NCI-H2029 (cell line): ENCODE results near the gene SAFB2.
"Not testable (repeated sequence)": the region's sequence is repeated elsewhere in the genome, so short reads cannot be mapped to it uniquely, and the experiment has no call there.

Source experiments
- DNase-seq: peaks from one replicate; lab custom pipeline; 2025; lab: John Stamatoyannopoulos, UW

SAFB2 gene

DNA sequence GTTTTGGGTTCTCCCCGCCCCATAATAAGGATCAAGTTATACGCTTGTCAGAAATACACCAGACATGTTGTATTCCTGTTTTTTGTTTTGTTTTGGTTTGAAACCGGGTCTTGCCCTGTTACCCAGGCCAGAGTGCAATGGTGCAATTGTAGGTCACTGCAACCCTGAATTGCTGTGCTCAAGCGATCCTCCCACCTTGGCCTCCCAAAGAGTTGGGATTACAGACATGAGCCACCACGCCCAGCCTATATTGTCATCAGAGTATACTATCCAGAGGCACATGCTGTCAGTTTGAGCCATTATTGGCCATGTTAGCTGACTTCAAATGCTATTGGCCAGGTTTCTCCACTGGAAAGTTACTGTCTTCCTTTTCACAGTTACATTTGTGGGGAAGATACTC lies 10.1 kb upstream of the SAFB2 start:
- DNase-seq, result no peak

DNA sequence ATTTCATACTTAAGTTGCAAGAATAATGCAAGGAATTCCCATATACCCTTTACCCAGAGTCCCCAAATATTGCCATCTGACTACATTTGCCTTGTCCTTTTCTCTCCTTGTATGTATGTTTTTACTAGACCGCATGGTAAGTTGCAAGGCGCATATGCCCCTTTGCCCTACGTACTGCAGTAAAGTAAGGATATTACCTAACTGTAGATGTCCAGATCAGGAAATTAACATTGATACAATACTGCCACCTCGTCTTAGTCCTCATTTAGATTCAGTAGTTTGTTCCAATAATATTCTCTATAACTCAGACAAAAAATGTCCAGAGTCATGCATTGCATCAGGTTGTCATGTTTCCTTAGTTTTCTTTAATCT lies 9.7 kb upstream of the SAFB2 start:
- DNase-seq, result no peak

DNA sequence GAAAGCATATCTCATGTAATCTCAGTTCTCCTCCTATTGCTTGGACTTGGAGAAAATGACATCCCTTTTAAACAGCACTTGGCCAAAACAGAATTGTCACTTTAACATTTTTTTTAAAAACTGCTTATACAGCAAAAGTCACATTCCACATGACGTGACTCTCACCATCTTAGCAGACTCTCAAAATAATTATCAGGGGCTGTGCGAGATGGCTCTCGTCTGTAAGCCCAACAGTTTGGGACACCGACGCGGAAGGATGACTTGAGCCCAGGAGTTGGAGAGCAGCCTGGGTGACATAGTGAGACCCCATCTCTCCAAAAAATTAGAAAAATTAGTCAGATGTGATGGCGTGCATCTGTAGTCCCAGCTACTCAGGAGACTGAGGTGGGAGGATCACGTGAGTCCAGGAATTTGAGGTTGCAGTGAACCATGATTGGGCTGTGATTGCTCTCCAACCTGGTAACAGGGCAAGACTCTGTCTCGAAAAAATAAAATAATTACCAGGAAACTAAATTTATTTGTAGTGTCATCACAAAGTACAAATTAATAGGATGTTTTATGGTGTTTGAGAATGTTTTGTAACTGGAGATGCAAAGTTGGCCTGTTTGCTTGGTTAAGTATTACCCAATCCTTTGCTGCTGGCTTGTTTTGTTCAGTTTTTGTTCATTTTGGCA lies 9.1 kb upstream of the SAFB2 start:
- no peak for DNase-seq

DNA sequence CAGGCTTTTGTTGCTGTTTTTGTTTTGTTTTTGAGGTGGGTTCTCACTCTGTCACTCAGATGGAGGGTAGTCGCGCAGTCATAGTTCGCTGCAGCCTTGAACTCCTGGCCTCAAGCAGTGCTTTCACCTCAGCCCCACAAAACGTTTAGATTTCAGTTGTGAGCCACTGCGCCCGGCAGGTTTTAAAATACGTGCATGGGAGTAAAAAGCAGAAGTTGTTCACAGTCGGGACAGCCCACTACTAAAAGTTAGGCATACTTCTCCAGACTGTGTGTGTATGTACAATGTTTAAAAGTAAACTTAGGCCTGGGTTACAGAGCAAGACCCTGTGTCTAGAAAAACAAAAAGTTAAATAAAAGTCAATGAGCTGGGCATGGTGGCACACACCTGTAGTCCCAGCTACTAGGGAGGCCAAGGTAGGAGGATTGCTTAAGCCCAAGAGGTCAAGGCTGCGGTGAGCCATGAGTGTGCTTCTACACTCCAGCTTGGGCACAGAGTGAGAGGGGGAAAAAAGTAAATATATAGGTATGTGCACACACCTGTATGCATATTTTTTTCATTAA lies 6.4 kb upstream of the SAFB2 start:
- DNase-seq, result no peak

DNA sequence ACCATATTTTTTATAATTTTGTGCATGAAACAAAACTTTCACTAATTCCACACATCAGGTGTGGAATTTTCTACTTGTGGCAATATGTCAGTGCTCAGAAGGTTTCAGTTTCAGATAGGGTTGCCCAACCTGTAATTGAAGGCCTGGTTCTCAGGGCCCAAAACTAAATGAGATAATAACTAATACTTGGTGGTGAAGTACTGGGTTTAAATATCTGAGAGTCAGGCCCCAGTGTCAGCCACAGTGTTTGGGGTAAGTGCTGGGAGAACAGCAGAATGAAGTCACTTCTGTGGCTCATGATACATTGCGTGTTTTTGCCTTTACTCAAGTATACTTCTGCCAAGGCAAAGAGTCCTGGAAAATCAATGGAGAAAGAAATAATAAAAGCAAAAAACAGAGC lies 5.9 kb upstream of the SAFB2 start:
- no peak for DNase-seq

DNA sequence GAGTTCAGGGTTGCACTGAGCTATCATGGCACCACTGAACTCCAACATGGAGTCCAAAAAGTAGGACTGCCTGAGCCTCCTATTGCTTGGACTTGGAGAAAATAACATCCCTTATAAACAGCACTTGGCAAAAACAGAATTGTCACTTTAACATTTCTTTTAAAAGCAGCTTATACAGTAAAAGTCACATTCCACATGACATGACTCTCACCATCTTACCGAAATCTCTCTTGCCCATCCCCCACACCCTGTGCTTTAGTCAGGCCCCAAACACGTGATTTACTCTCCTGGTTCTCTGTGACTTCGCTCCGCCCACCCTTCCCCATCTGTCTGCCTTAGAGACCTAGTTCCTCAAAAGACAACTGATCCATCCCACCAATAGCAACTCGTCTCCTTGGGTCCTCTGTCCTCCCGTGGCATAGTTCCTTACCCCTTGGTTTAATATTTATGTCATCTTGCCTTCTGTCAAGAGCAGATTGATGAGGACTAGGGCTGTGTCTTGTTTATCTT lies 4.9 kb upstream of the SAFB2 start:
- DNase-seq, result no peak

DNA sequence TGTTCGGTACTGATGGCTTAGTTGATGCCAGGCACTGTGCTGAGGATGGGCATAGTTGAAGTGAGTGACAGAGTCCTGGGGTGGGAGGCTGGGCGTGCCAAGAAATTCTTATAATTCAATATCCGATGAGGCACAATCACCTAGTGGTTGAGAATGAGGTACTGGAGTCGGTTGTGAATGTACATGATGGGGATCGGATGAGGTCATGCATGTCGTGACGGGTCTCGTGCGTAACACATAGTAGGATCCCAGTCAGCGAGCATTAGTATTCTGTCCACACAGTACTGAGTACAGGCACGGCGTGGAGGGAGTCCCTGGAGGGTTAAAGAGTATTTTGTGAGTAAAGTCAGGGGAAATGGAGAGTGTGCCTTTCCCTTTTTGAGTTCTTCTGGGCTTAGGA lies 3.1 kb upstream of the SAFB2 start:
- no peak for DNase-seq

DNA sequence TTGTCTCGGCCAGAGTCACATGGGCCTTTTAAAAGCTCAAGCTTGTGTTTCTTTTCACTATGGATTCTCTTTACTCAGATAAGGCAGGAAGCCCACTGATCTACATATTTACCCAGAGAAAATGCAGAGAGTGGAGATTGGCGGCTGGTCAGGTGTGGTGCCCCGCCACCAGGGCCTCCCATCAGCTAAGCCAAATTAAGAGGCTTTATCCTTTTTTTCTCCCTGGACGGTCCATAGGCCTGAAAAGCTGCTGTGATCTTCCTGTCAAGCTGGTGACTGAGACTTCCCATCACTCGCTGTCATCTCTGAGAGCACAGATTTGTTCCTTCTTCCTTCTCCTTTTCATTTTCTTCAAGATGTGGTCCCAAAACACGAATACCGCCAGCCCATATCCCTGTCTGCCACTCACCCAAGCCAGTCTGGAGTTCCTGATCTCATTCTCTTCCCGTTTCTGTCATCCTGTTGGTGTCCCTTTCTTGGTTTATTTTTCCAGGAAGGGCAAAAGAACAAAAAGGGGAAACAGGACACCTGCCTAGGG lies 2.2 kb upstream of the SAFB2 start:
- no peak for DNase-seq

DNA sequence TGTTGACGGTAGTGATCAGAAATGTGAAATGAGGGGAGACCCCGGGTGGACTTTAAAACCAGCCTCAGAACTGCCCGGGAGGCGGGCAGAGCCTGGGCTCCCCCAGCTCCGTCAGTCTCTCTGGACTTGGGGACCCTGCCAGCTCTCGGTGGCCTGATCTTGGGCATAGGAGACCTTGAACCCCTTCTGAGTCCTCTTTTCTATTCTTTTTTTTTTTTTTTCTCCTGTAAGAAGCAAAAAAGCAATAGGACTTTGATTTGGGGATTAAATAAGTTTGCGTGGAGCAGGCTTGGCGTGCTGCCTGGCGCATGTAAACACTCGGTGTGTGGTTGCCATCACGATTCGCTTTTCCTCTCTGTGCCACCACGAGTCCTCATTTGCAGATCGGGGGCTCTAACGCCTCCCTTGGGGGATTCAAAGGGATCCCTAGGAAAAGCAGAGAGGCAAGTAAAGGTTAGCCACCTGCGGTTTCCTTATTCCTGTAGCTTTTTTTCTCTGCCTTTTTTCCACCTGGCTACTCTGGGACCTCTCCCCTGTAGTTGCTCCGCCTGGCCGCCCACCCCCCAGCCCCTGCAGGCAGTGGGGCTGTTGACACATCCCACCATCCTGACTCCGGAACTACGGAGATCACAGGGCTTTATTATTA lies 1.6 kb upstream of the SAFB2 start:
- DNase-seq, result peak; percentile 8

DNA sequence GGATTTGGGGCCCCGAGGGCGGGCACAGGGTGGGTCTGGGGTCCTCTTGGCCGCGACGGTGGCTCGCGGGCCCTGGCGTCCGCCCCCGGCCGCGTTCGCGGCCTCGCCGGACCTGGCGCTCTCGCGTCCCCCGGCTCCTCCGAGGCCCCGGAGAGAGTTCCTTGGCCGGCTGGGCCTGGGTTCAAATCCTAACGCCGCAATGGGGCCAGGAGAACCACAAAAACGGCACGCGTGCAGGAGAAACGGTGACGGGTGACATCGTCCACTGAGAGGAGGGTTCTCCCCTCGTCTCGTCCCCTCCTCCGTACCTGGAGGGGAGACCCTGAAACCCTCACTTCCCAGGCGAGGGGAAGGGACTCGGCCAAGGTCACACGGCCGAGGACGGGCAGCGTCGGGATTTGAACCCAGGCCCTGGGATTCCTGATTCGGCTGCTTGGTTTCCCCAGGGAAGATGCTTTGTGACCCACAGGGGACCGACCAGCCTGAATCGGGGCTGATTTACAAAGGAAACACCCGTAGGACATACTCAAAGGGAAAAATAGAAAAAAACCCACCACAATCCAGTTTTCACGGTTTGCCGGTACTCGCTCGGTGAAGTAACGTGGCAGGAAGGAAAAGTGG lies 931 bp upstream of the SAFB2 start:
- DNase-seq, result no peak

DNA sequence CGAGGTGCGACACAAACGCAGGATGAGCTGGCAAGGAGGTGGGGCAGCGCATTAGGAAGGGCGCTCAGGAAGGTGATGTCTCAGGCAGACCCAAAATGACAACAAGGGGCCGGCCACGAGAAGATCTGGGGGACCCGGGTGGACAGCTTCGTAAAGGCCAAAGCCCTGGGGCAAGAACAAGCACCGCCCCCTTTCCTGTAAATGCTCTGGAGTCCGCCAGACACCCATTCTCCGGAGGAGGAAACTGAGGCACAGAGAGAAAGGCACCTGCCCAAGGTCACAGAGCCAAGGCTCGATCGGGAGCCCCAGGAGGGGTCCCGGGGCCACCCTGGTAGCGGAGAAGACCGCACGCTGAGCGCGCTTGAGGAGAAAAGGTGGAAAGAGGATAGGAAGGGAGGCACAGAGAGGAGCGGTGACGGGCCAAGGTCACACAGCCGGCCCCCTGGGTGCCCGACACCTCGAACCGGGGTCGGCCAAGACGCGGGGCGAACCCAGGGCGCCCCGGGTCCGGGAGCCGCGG lies 571 bp downstream of the SAFB2 start:
- no peak for DNase-seq

DNA sequence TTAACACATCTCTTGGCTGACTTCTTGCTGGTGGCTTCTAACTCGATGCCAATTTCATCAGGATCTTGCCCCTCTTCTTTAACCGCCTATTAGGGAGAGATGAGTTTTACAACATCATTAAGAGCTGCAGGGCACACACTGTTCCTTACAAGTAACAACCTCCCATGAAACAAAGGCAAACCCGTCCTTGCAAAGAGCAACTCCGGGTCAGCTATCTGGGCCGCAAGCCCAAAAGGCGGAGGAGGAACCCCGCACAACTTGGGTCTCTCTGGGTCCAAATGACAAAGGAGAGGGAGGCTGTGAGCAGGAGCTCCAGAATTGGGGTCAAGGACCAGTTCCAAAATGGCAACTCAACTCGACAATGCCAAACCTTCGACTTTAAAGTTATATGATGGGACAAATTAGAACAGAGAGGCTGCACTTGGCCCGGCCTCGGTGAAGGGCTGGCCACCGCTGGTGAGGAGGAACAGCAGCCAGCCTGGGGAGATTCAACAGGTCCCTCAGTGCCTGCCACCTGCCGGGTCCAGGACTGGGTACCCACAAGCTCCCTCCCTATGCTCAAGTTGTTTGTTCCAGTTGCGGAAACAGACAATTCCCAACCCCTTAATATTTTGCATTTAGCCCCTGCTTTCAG lies 1.1 kb downstream of the SAFB2 start:
- no peak for DNase-seq

DNA sequence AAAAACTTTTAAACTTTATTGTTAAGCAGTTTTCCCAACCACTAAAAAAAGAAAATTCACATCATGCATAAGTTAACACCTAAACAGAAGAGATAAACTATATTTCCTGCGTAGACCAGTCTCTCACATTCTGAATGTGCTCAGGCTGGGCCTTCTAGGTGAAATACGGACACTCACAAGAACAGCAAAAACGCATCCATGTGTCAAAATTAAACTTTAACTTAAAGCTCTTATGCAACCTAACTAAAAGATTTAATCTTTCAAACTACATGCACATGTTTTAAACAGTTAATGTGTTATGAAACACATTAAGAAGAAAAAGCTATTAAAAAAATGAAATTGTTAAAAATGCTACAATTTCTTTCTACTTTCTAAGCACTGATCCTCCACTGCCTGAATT lies 2.6 kb downstream of the SAFB2 start:
- DNase-seq, result no peak

DNA sequence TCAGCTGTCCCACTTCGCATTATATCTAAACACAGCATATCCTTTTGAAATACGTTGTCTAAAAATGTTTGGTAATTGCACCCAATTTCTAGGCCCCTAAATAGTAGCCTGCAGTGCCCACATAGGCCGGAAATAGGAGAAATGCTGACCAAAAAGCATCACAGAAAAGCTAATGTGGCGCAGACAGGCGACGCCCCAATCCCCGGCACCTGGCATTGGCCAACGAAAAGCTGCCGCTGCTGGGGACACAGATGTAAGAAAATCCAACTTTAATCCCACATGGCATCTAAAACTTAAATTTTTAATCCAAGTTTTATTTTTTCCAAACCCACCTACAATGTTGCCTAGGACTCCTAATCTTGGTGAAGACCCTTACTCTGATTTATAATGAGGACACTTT lies 4.0 kb downstream of the SAFB2 start:
- DNase-seq, result no peak

DNA sequence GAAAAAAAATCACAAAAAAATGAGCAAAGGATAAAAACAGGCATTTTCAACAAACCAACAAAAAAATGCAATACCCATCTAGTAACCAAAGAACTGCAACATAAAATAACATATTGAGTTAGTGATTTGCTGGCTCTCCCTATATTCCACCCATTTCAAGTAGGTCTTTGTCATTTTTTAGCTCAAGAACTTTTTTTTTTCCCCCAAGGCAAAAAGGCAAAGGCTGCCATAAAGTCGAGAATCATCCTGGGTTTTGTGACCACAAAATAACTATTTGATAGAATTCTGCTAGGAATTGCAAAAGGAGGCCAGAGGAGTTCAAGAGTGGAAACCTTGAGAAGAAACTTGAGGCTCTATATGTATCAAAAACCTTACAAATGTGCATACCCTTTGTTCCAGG lies 5.5 kb downstream of the SAFB2 start:
- no peak for DNase-seq

DNA sequence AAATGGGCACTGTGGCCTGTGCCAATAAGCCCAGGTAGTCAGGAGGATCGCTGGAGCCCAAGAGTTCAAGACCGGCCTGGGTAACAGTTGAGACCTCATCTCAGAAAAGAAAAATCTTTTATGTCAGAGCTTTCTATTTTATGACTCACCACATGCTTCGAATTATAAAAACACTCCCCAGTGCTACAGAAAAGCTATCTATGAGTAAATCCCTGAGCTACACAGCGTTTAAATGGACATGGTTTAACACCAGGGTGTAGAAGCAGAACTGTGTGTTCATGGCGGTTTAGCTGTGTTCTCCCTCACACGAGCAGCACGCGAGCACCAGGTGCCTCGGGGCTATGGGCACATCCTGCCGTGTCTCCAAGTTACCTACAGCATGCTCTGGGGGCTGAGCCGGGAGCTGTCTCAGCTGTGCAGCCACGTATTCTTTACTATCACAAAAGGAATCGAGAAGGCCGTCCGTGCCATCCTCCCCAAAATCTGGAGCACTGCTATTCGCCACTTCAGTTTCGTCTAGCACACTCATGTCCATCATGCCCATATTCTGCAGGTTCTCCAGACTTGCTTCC lies 6.7 kb downstream of the SAFB2 start:
- DNase-seq, result no peak

DNA sequence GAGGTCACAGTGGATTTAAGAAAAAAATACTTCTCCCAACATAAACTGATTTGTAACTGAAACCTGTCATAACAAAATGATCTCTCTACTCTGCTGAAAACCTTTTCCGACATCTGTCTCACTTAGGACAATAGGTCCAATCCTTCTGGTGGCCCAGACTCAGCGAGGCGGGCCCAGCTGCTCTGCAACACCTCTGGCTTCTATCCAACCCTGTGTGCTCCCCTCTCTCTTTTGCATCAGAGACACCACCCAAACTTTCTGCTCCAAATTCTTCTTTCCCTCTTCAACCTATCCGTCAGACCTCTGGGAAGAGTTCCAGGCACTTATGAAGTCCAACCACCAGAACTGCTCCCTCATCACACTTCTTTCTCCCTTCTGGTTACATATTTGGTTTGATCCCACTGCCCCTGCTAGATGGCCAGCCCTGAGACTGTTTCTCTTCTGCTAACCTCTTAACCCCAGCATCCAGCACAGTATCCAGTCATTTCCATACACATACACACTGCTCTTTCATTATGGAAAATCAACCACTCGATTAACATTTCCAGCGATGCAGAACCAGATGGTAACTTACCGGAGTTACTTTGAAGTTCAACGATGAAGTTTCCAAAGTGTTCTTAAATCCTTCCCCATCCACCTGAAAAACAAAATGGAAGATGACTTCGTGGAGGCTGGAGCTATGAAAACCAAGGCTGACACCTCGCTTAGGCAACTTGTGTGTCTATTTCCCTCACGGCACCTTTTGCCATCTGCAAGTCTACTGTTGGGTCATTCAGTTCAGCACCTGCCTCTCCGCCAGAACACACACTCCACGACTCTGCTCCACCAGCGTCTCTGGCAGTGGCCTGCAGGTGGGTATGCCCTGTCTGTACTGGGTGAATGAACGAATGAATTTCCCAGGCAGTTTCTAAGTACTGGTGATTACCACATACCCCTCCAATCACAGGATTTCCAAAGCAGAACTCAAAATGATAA lies 9.4 kb downstream of the SAFB2 start:
- no peak for DNase-seq

DNA sequence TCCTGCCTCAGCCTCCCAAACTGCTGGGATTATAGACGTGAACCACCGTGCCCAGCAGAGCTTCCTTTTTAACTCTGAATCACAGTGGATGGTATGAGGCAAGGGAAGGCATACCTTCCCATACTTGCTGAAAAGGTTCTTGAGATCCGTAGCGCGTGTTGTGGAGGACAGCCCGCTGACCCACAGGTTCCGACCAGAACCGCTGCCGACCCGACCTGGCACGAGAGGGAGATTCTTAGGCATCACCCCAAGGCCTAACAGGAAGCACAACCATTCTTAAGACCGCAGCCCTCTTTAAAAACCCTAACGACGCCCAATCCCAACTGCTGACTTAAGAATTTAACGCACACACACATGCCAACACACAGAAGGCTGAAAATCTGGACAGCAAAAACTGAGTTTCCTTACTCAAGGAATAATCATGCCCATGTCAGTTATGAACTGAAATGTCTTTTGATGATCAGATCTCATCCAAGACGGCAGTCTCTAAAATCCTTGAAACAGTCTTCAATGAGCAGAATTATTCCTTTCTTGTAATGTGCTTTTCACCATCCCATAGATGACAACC lies 12.6 kb downstream of the SAFB2 start:
- DNase-seq, result no peak

DNA sequence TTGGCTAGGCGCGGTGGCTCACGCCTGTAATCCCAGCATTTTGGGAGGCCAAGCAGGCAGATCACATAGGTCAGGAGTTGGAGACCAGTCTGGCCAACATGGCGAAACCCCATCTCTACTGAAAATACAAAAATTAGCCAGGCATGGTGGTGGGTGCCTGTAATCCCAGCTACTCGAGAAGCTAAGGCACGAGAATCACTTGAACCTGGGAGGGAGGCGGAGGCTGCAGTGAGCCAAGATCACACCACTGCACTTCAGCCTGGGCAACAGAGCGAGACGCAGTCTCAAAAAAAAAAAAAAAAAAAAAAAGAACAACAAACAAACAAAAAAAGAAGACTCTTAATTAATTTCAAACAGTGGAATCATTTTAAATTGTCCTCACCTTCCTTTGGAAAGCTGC lies 13.8 kb downstream of the SAFB2 start:
- not testable (repeated sequence) for DNase-seq

DNA sequence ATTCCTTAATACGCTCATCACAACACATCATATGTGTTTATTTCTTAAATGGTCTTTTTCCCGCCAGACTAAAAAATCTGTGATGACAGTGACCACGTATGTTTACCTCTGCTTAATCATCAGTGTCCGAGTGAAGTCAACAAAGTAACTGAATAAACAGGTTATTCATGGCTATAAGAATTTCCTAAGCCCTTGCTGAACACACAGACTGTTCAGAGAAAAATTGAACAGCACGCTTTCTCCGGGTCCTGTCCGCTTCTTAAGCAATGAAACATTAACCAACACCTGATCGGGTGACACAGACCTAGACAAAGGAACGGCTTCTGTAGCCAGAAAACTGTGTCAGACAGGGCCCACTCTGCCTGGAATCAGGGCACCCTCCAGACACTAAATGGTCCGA lies 14.3 kb downstream of the SAFB2 start:
- DNase-seq, result no peak
